HK-2 (cell line): ENCODE data around the gene MXD1.

Source experiments
- DNase-seq: peaks from one replicate; pipeline ENCODE4 v3.0.0-alpha.2; 2018; ENCODE audit not compliant: unreplicated experiment

MXD1 gene

DNA sequence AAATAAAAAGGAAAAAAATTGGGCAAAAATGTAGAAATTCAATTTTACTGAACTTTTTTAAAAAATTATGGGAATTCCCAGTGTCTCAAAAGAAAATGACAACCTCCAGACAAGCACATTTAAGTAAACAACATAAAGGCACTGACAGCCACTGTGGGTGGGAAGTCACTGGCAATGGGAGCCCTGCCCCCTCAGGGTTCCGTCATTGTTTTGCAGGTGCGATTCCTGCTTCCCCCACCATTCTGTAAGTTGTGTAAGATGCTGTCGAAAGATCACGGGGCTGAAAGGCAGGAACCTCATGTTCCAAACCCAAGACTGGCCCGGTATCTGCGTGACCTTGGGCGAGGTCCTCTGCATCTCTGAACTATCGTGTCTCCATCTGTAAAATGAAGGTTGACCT lies 62.3 kb downstream of the MXD1 start:
- no peak for DNase-seq

DNA sequence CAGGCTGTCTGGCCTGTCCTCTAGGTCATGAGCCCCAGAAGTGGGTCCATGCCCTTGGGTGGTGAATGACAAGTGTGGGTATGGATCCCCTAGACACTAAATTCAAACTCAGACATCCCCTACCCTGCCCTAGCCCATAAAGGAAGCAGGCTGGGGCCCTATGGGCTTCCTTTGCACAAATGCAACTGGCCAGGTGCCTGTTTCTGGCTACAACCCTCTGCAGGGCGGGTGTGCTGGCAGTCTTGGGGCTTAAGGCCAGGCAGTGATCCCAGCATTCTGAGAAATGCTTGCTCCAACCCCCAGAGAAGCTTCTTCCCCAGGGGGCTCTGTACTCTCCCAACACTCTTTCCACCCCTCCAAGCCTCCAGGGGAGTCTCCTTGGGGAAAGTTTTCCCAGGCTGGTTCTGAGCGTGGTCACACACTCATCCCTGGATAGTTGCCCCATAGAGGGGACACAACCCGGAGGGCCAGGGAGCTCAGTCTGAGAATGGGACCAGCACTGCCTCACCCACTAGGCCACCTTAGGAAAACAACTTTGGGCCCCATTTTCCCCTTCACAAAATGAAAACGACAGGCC lies 63.1 kb downstream of the MXD1 start:
- no peak for DNase-seq

GRCh38 chr2:69979902-69980807 lies 65.2 kb downstream of the MXD1 start:
- DNase-seq = no peak

- DNase-seq = no peak
Measured at GRCh38 chr2:69983392-69983966, 68.6 kb downstream of the MXD1 start.

GRCh38 chr2:69985216-69985615 lies 70.3 kb downstream of the MXD1 start:
- no peak for DNase-seq

DNA sequence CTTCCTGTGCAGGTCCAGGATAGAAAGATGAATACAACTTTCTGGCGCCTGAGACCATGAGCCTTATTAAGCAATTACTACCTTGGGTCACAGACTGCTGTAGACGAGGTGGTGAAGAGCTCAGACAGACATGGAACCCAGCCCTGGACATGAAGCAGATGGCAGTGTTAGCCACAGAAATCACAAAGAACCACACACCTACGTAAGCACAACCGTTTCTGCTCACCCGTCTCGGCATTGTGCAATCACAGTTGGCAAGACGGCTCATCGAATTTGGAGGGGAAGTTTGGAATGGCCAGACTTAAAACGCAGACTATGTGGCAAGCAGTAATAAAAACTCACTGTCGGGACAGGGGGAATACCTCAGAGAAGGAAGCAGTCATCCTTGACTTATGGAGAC lies 70.8 kb downstream of the MXD1 start:
- no peak for DNase-seq

DNA sequence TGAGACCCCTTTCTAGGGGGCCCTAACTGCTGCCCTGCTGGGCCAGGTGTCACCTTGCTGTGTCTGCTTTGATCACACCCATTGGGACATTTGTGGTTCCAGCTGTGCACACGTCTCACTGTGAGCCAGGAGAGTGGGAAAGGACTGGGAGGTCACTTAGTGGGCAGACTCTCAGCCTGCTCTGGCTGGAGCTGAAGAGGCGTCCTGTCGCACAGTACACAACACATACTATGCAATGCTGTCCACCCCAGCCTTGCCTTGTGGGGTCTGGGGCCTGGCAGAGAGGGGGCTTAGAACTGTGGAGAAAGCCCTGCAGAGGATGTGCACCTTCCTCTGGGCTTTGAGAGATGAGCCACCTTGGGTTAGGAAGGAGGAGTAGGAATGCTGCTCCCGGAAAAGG lies 71.8 kb downstream of the MXD1 start:
- DNase-seq = no peak

GRCh38 chr2:69988086-69988635 lies 73.3 kb downstream of the MXD1 start:
- no peak for DNase-seq

GRCh38 chr2:69989009-69989408 lies 74.1 kb downstream of the MXD1 start:
- no peak for DNase-seq

DNA sequence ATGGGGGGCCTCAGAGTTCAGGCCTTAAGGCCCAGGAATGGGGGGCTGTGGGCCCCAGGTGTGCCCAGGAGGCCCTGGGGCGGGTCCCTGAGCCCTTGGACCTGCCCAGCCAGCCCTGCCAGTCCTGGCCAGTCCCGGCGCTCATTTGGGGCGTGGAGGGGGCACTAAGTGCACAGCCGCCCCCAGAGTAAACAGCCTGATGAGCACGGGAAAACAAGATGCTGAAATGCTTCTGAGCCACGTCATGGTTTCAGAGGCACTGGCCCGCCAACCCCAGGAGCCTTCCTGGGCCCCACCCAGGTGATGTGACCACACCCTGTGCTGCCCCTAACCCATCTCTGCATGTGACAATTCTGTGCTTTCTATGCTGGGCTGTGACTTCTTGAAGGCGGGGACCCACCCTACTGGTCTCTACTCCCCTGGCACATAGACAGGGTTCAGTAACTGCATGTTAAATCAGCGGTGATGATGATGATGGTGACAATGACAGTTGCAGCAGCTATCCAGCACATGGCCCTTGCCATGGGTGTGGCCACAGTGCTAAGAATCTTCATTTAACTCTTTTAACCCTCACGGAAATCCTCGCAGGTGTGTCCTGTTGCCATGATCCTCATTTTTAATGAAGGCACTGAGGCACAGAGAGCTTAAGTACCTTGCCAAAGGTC lies 74.7 kb downstream of the MXD1 start:
- DNase-seq = no peak
